A375 (cell line): ENCODE measurements around the gene MRPL22. TPM values are rescaled to one million over a fixed set of nuclear protein-coding genes. Genes with fewer than 3 reads are reported as not detected.

Experiments used
- total RNA-seq: library from RNA; depleted of rRNA; stranded (reverse); fragments of >200 nt; shearing (Covaris generic); gene quantifications from 2 replicates; pipeline ENCODE4 v1.2.3, GENCODE V29; 2014; rRNA removed

MRPL22 gene
- 33.0 and 40.4 TPM in 2 replicates for total RNA-seq

GRCh38 chr5:154940772-154941620, at the start of gene MRPL22:
Gene MRPL22 (plus strand): TSS chr5:154941073. CDS start chr5:154941111, 38 bp downstream.

GRCh38 chr5:154937718-154938466, 3.0 kb upstream of the MRPL22 start, which contains the start of gene GEMIN5:
Gene GEMIN5 (minus strand): TSS chr5:154938211. CDS start chr5:154938133, 78 bp downstream.

GRCh38 chr5:155013526-155013925, 72.7 kb downstream of the MRPL22 start, which contains the start of gene KIF4B:
Gene KIF4B (plus strand): TSS chr5:155013755. CDS start chr5:155013860, 105 bp downstream.

Other genes with a start within 250 kb of the MRPL22 start
- 84.0 and 89.2 TPM in 2 replicates for gene LARP1, start 185.7 kb upstream of the MRPL22 start, total RNA-seq
- gene FAXDC2, start 90.5 kb upstream of the MRPL22 start, total RNA-seq: 4.5 and 5.0 TPM in 2 replicates
- 55.3 and 56.1 TPM in 2 replicates for gene CNOT8, start 82.4 kb upstream of the MRPL22 start, total RNA-seq
- 19.3 and 20.5 TPM in 2 replicates for gene GEMIN5, start 2.9 kb upstream of the MRPL22 start, total RNA-seq
- gene KIF4B, start 72.7 kb downstream of the MRPL22 start, total RNA-seq: 0.03 and 0.04 TPM in 2 replicates